Colonic mucosa (tissue), 4 donors: Measurements from ENCODE around the gene SPINT2. TPM values are rescaled to one million over a fixed set of nuclear protein-coding genes. Genes with fewer than 3 reads are reported as not detected.
"Not testable (repeated sequence)": the region's sequence is repeated elsewhere in the genome, so short reads cannot be mapped to it uniquely, and the experiment has no call there.

ENCODE experiments used
- DNase-seq: peaks from one replicate; pipeline ENCODE4 v3.0.0-alpha.2; 2020
- H3K27ac ChIP-seq: fragments of 200-600 bp; one replicate; pipeline ENCODE4 v1.8.0; 2021
- H3K27me3 ChIP-seq: fragments of 200-600 bp; one replicate; pipeline ENCODE4 v1.8.0; 2021
- H3K36me3 ChIP-seq: fragments of 200-600 bp; one replicate; pipeline ENCODE4 v1.8.0; 2021
- H3K4me1 ChIP-seq: fragments of 200-600 bp; one replicate; pipeline ENCODE4 v1.8.0; 2021; ENCODE audit warnings: mild to moderate bottlenecking
- H3K4me3 ChIP-seq: fragments of 200-600 bp; one replicate; pipeline ENCODE4 v1.8.0; 2021
- H3K9ac ChIP-seq, 2 donors: one replicate each; pipeline ENCODE4 v1.7.0; 2013; ENCODE audit warnings: control low read depth in 2 of 2, low read depth in 2 of 2, low read length in 2 of 2
- H3K9me3 ChIP-seq: fragments of 200-600 bp; one replicate; pipeline ENCODE4 v1.8.0; 2021
- intact Hi-C: fragments of 100-400 bp; cut with DNase I; formaldehyde crosslinking; loops from one replicate; pipeline ENCODE4 v1.14.1; 2022
- total RNA-seq, 2 donors: library from RNA; stranded (reverse); fragmentation: NEBNext Ultra II Directional in 1 of 2; extraction: Animal tissue kit (Norgen Biotek cat#: 25700) in 1 of 2; gene quantifications; one replicate each; pipeline ENCODE4 v1.2.1, GENCODE V29; 2021
- TF ChIP-seq, protein P1 (sequence below): fragments of 200-600 bp; IDR thresholded peaks from one replicate; pipeline ENCODE4 v1.8.0; 2022; ENCODE audit warnings: antibody characterized with exemption, mild to moderate bottlenecking
- donor health status: healthy.
- donor health status: DM: no; HTN: no; CAD: no.
- donor health status: DM: no; HTN: no; CAD: no.

Gene SPINT2
- total RNA-seq, 2 donors from 2014 or later, result 790 to 935 TPM

DNA sequence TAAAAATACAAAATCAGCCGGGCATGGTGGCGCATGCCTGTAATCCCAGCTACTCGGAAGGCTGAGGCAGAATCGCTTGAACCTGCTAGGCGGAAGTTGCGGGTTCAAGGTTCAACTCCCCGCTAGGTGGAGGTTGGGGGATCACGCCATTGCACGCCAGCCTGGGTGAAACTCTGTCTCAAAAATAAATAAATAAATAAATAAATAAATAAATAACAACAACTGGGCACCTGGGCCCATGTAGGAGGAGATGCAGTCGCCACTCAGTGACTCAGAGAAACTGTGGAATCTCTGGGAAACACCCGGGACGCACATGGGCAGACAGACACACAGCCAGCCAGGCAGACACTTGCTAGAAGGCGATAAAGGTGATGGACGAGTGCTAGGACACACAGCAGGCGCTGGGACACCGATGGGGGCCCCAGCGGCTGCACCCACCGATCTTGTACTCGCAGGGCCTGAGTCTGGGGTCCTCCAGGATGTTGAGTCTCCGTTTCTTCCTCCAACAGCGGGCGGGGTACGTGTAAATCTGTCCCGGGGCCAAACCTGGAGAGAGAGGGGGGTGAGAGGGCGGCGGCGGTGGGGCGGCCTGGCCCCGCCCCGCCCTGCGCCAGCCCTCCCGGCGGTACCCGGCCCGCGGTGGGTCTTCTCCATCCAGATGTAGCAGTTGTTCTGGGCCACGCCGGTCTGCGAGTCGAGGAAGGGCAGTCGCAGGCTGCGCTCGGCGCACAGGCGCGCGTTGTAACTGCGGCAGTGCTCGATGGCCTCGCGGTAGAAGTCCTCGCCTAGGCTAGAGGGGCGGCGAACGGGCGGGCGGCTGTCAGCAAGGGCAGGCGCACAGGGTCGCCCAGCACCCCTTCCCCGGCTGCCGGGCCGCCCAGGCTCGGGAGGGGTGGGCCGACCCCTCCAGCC, 42.2 kb upstream of the SPINT2 start:
- Histone ChIP-seq H3K9me3 (no peaks in the 10 kb centered on the region), H3K4me1 (no peaks in the 10 kb centered on the region), H3K27ac (no peak overlapping the region), H3K4me3 (no peak overlapping the region), H3K9ac (no peak overlapping the region), H3K27me3 (peaks cover 39% of the 10 kb centered on the region), H3K36me3 (no peaks in the 10 kb centered on the region)
- no peak for DNase-seq
- intact Hi-C loops, result no loop called here
- TF ChIP-seq, protein P1, sequence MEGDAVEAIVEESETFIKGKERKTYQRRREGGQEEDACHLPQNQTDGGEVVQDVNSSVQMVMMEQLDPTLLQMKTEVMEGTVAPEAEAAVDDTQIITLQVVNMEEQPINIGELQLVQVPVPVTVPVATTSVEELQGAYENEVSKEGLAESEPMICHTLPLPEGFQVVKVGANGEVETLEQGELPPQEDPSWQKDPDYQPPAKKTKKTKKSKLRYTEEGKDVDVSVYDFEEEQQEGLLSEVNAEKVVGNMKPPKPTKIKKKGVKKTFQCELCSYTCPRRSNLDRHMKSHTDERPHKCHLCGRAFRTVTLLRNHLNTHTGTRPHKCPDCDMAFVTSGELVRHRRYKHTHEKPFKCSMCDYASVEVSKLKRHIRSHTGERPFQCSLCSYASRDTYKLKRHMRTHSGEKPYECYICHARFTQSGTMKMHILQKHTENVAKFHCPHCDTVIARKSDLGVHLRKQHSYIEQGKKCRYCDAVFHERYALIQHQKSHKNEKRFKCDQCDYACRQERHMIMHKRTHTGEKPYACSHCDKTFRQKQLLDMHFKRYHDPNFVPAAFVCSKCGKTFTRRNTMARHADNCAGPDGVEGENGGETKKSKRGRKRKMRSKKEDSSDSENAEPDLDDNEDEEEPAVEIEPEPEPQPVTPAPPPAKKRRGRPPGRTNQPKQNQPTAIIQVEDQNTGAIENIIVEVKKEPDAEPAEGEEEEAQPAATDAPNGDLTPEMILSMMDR, result no peak

DNA sequence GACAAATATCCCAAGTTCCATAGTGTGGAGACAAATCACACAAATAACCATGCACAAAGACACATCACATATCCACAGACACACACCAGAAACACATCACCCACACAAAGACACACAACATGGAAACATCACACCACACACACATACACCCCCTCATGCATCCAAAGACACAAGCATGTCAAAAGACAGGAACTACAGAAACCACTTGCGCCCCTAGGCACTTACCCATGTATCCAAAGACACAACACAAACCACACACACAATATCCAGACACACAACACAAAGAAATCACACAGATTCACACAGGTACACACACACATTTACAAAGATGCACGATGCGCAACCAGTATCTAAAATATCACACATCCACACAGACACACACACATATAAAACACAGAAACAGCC, 41.3 kb upstream of the SPINT2 start:
- Histone ChIP-seq H3K9me3 (no peaks in the 10 kb centered on the region), H3K36me3 (no peaks in the 10 kb centered on the region), H3K27ac (no peak overlapping the region), H3K4me1 (no peaks in the 10 kb centered on the region), H3K9ac (no peak overlapping the region), H3K27me3 (peaks cover 49% of the 10 kb centered on the region), H3K4me3 (no peak overlapping the region)
- TF ChIP-seq, protein P1, result no peak
- no peak for DNase-seq
- intact Hi-C loops, result no loop called here

DNA sequence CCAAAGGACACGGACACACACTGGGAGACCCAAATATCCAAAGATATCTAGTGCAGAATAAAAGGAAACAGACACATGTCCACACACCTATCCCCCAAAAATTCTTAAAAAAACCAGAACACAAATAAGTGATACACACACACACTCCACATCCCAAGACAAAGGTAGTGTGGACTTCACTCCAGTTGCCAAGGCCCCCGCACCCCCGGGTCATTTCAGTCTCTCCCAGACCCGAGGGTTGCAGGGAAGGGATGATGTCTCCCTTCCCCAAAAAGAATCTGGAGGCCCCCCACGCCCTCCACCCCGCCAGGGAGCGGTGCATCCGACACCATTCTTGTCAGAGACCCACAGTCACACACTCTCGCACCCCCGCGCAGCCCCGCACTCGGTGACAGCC, 40.8 kb upstream of the SPINT2 start:
- Histone ChIP-seq H3K4me1 (peaks cover 2% of the 10 kb centered on the region), H3K36me3 (no peaks in the 10 kb centered on the region), H3K27ac (no peak overlapping the region), H3K9me3 (no peaks in the 10 kb centered on the region), H3K27me3 (peaks cover 54% of the 10 kb centered on the region), H3K4me3 (peak overlapping the region; percentile 11), H3K9ac (no peak overlapping the region)
- DNase-seq, result no peak
- TF ChIP-seq, protein P1, result no peak
- intact Hi-C loops, result no loop called here

DNA sequence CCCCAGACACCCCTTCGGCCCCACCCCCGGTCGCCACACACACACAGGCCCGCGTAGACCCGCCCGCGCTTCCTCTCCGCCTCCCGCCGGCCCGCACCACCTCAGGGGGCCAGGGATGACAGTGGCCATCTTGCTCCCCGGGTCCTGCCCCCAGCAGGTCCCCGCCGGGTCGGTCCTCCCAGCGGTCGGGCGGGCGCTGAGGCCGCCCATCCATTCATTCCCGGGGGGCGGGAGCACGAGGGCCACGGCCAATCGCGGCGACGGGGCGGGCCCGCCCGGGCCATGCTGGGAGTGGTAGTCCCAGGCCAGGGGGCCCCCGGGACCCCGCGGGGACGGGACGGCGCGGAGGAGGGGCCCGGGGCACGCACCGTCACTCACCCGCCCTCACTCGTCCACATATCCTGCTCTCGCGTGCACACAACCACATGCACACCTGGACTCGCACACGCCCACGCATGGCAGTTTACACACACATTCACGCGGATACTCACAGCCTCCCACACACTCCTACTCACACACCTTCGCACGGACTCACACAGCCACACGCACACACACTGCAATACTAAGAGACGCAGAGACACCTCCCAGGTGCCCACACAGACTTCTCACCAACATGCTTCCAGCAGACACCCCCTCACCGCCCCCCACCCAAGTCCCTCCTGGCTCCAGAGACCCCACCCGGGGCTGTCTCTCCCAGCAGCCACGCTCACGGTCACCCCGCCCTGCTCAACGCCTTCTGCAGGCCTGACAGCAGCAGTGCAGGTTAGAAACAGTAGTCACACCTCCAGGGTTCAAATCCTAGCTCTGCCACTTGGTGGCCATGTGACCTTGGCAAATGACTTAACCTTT, 40.1 kb upstream of the SPINT2 start, which contains the start of gene DPF1:
Gene DPF1, minus strand, starts transcription at position 209 of the 849 bp plus-strand sequence. Its CDS starts 80 bp downstream, at position 129.
- no peaks in the 10 kb centered on the region for H3K9me3 ChIP-seq
- H3K36me3 ChIP-seq, result no peaks in the 10 kb centered on the region
- no peak for DNase-seq
- no peak within 1 kb of the TSS for H3K9ac ChIP-seq
- H3K4me3 ChIP-seq, result peak within 1 kb of the TSS; percentile 11
- peaks cover 60% of the 10 kb centered on the region for H3K27me3 ChIP-seq
- TF ChIP-seq, protein P1, result no peak
- H3K27ac ChIP-seq, result no peak within 1 kb of the TSS
- intact Hi-C loops, result no loop called here
- H3K4me1 ChIP-seq, result peaks cover 8% of the 10 kb centered on the region

DNA sequence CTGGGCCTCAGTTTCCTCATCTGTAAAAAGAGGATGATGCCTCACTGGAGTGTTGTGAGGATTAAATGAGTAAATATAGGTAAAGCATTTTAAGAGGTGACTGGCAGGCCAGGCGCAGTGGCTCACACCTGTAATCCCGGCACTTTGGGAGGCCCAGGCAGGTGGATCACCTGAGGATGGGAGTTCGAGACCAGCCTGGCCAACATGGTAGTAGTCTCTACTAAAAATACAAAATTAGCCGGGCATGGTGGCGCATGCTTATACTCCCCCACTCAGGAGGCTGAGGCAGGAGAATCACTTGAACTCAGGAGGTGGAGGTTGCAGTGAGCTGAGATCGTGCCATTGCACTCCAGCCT, 39.5 kb upstream of the SPINT2 start:
- H3K4me3 ChIP-seq, H3K4me1 ChIP-seq, intact Hi-C loops: not testable (repeated sequence)

More for the DNA sequence above, 39.5 kb upstream of the SPINT2 start:
- H3K36me3 ChIP-seq, DNase-seq, H3K9me3 ChIP-seq, H3K9ac ChIP-seq, H3K27ac ChIP-seq: not testable (repeated sequence)
- H3K27me3 ChIP-seq, result peaks cover 64% of the 10 kb centered on the region
